HEK293 (cell line): ENCODE measurements around the gene PTGIR.

Experiments used
- CTCF ChIA-PET: fragments of 350-600 bp; formaldehyde crosslinking; extraction: SDS; loops from one replicate; lab custom pipeline; 2021; ENCODE audit warnings: antibody characterized with exemption; lab: Yijun Ruan, JAX
- POLR2A ChIA-PET: fragments of 300-600 bp; formaldehyde crosslinking; extraction: SDS; loops from one replicate; lab custom pipeline; 2020; ENCODE audit warnings: antibody characterized with exemption, inconsistent platforms; lab: Yijun Ruan, JAX
- H3K27ac ChIP-seq: fragments of 200-500 bp; sonication (Bioruptor generic); 2 replicates; pipeline ENCODE4 v1.5.1; 2014; ENCODE audit warnings: low read depth, low read length, control low read depth, inconsistent platforms; ENCODE audit errors: extremely low read depth
- H3K36me3 ChIP-seq, 2 experiments: fragments of 200-500 bp in 1 of 2; sonication (Bioruptor generic) in 1 of 2; 1 replicate in 1 of 2; 2 replicates in 1 of 2; pipeline ENCODE4 v1.5.1; 2014 to 2017; ENCODE audit warnings: inconsistent platforms in 2 of 2, low read length in 2 of 2; ENCODE audit not compliant: control insufficient read depth in 2 of 2, insufficient read depth in 1 of 2
- H3K4me1 ChIP-seq: fragments of 200-500 bp; sonication (Bioruptor generic); 2 replicates; pipeline ENCODE4 v1.5.1; 2014; ENCODE audit warnings: mild to moderate bottlenecking, low read length, inconsistent platforms; ENCODE audit not compliant: control insufficient read depth, insufficient read depth
- H3K4me3 ChIP-seq: 2 replicates; pipeline ENCODE4 v1.5.1; 2011; ENCODE audit warnings: low read depth, mild to moderate bottlenecking, control low read depth, low read length, moderate library complexity
- H3K9me3 ChIP-seq: fragments of 200-500 bp; sonication (Bioruptor generic); 2 replicates; pipeline ENCODE4 v1.5.1; 2014; ENCODE audit warnings: low read depth, low read length, inconsistent platforms; ENCODE audit not compliant: control insufficient read depth, insufficient read depth
- KLF7 ChIP-seq: fragments of 450-650 bp; formaldehyde crosslinking; IDR thresholded peaks from 2 replicates; pipeline ENCODE4 v1.5.1; 2016; ENCODE audit warnings: missing biosample characterization, missing genetic modification characterization, borderline replicate concordance
- KLF9 ChIP-seq: fragments of 450-650 bp; formaldehyde crosslinking; IDR thresholded peaks from 2 replicates; pipeline ENCODE4 v1.5.1; 2016; ENCODE audit warnings: missing biosample characterization, missing genetic modification characterization, low read depth
- OVOL3 ChIP-seq: fragments of 450-650 bp; formaldehyde crosslinking; IDR thresholded peaks from 2 replicates; pipeline ENCODE4 v1.5.1; 2016; ENCODE audit warnings: missing biosample characterization, missing genetic modification characterization
- ZBTB7A ChIP-seq: fragments of 450-650 bp; formaldehyde crosslinking; IDR thresholded peaks from 2 replicates; pipeline ENCODE4 v1.5.1; 2016; ENCODE audit warnings: low read depth, missing biosample characterization, missing genetic modification characterization
- ZNF114 ChIP-seq: fragments of 450-650 bp; formaldehyde crosslinking; IDR thresholded peaks from 2 replicates; pipeline ENCODE4 v1.5.0; 2017; ENCODE audit warnings: missing biosample characterization, missing genetic modification characterization
- ZNF155 ChIP-seq: fragments of 450-650 bp; formaldehyde crosslinking; IDR thresholded peaks from 2 replicates; pipeline ENCODE4 v1.5.1; 2016; ENCODE audit warnings: missing biosample characterization, missing genetic modification characterization
- ZNF214 ChIP-seq: fragments of 450-650 bp; formaldehyde crosslinking; IDR thresholded peaks from 2 replicates; pipeline ENCODE4 v1.5.1; 2017; ENCODE audit warnings: missing biosample characterization, mild to moderate bottlenecking, missing genetic modification characterization, borderline replicate concordance
- ZNF239 ChIP-seq: fragments of 450-650 bp; formaldehyde crosslinking; IDR thresholded peaks from 2 replicates; pipeline ENCODE4 v1.5.1; 2016; ENCODE audit warnings: missing biosample characterization, missing genetic modification characterization
- ZNF266 ChIP-seq: fragments of 450-650 bp; formaldehyde crosslinking; IDR thresholded peaks from 2 replicates; pipeline ENCODE4 v1.5.1; 2016; ENCODE audit warnings: missing biosample characterization, missing genetic modification characterization, low read depth
- ZNF394 ChIP-seq: fragments of 450-650 bp; formaldehyde crosslinking; IDR thresholded peaks from 2 replicates; pipeline ENCODE4 v1.5.1; 2016; ENCODE audit warnings: missing biosample characterization, missing genetic modification characterization, mild to moderate bottlenecking, moderate library complexity, borderline replicate concordance
- ZNF473 ChIP-seq: fragments of 450-650 bp; formaldehyde crosslinking; IDR thresholded peaks from 2 replicates; pipeline ENCODE4 v1.5.1; 2017; ENCODE audit warnings: missing biosample characterization, missing genetic modification characterization
- ZNF518A ChIP-seq: fragments of 450-650 bp; formaldehyde crosslinking; conservative IDR thresholded peaks from 2 replicates; pipeline ENCODE4 v1.5.1; 2016; ENCODE audit warnings: low read depth, missing biosample characterization, missing genetic modification characterization
- ZNF521 ChIP-seq: fragments of 450-650 bp; formaldehyde crosslinking; IDR thresholded peaks from 2 replicates; pipeline ENCODE4 v1.5.1; 2017; ENCODE audit warnings: missing biosample characterization, mild to moderate bottlenecking, missing genetic modification characterization
- ZNF747 ChIP-seq: fragments of 450-650 bp; formaldehyde crosslinking; IDR thresholded peaks from 2 replicates; pipeline ENCODE4 v1.5.1; 2016; ENCODE audit warnings: missing biosample characterization, missing genetic modification characterization
- ZNF830 ChIP-seq: fragments of 450-650 bp; IDR thresholded peaks from 2 replicates; pipeline ENCODE4 v1.5.0; 2018; ENCODE audit warnings: missing biosample characterization, missing genetic modification characterization, low read depth, mild to moderate bottlenecking, moderate library complexity
- ZSCAN16 ChIP-seq: fragments of 450-650 bp; formaldehyde crosslinking; IDR thresholded peaks from 2 replicates; pipeline ENCODE4 v1.5.1; 2016; ENCODE audit warnings: missing biosample characterization, missing genetic modification characterization
- ZSCAN23 ChIP-seq: fragments of 450-650 bp; formaldehyde crosslinking; IDR thresholded peaks from 2 replicates; pipeline ENCODE4 v1.5.1; 2016; ENCODE audit warnings: missing biosample characterization, missing genetic modification characterization
- ZSCAN30 ChIP-seq: fragments of 450-650 bp; IDR thresholded peaks from 2 replicates; pipeline ENCODE4 v1.5.1; 2018; ENCODE audit warnings: missing biosample characterization, mild to moderate bottlenecking, missing genetic modification characterization, moderate library complexity
- TF ChIP-seq, protein P1 (sequence below): fragments of 450-650 bp; formaldehyde crosslinking; optimal IDR thresholded peaks from 2 replicates; pipeline ENCODE3; 2016; ENCODE audit warnings: missing biosample characterization, mild to moderate bottlenecking, missing genetic modification characterization
- TF ChIP-seq, protein P2 (sequence below): fragments of 450-650 bp; formaldehyde crosslinking; IDR thresholded peaks from 2 replicates; pipeline ENCODE4 v1.5.1; 2016; ENCODE audit warnings: missing biosample characterization, missing genetic modification characterization
- TF ChIP-seq, protein P3 (sequence below): fragments of 450-650 bp; formaldehyde crosslinking; IDR thresholded peaks from 2 replicates; pipeline ENCODE4 v1.5.1; 2016; ENCODE audit warnings: missing biosample characterization, missing genetic modification characterization

PTGIR gene

GRCh38 chr19:46580247-46580646 is 44.6 kb downstream of the PTGIR start (continued):
- no peak for TF ChIP-seq ZNF518A (tag by site-specific recombination)
- no peak for TF ChIP-seq ZSCAN23 (tag by site-specific recombination)
- TF ChIP-seq, protein P1, sequence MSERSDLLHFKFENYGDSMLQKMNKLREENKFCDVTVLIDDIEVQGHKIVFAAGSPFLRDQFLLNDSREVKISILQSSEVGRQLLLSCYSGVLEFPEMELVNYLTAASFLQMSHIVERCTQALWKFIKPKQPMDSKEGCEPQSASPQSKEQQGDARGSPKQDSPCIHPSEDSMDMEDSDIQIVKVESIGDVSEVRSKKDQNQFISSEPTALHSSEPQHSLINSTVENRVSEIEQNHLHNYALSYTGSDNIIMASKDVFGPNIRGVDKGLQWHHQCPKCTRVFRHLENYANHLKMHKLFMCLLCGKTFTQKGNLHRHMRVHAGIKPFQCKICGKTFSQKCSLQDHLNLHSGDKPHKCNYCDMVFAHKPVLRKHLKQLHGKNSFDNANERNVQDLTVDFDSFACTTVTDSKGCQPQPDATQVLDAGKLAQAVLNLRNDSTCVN (tag by site-specific recombination), result no peak
- TF ChIP-seq, protein P2, sequence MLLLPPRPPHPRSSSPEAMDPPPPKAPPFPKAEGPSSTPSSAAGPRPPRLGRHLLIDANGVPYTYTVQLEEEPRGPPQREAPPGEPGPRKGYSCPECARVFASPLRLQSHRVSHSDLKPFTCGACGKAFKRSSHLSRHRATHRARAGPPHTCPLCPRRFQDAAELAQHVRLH (tag by site-specific recombination), result no peak
- TF ChIP-seq ZSCAN16 (tag by site-specific recombination), result no peak
- TF ChIP-seq ZNF155 (tag by site-specific recombination), result no peak
- TF ChIP-seq ZBTB7A (tag by site-specific recombination), result no peak
- TF ChIP-seq ZNF521 (tag by site-specific recombination), result no peak
- TF ChIP-seq ZNF473 (tag by site-specific recombination), result no peak
- no peak for TF ChIP-seq ZSCAN30
- TF ChIP-seq ZNF830 (tag by site-specific recombination), result no peak
- TF ChIP-seq KLF9 (tag by site-specific recombination), result no peak
- TF ChIP-seq ZNF394 (tag by site-specific recombination), result no peak
- TF ChIP-seq OVOL3 (tag by site-specific recombination), result no peak
- TF ChIP-seq, all 188 proteins: peak for 0

DNA sequence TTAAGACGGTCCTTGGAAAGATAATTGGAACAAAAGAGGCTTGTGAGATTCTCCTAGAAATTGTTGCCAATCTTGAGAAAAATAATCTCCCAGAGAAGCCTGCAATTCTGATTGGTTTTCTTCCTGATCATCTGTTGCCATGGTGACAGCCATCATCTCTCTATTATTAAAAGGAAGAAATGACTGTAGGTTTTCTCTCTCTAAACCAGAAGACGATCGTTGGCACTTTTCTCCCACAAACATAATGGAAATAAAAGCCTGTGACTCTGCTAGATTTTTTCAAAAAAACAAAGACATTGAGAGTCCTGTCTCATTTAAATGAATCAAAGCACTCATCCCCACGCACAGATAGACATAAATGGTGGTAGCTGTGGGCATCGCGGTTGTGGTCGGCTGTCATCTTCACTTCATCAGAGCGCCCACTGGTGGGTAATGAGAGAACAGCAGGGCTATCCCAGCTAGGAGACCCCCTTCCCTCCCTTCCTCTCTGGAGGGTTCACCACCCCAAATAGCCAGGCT is 45.5 kb downstream of the PTGIR start:
- ChIA-PET POLR2A (no interaction called here), CTCF (interaction anchor here (0.6 to 0.8 kb wide), 3 partner anchors 18 to 184 kb away, joined by 3 to 4 read pairs (median 3); no protein-coding TSS in a partner anchor)
- Histone ChIP-seq H3K4me1 (peaks cover 4% of the 10 kb centered on the region; the same call in 1 of the 2 replicates), H3K27ac (no peak overlapping the region), H3K9me3 (no peaks in the 10 kb centered on the region), H3K4me3 (no peak overlapping the region), H3K36me3 (no peaks in the 10 kb centered on the region; a peak in 1 of 3 replicates)
- TF ChIP-seq ZNF114 (no peak), ZNF214 (no peak), ZNF239 (tag by site-specific recombination) (no peak), ZNF747 (tag by site-specific recombination) (no peak), KLF7 (tag by site-specific recombination) (no peak), ZNF266 (tag by site-specific recombination) (no peak)
- TF ChIP-seq, protein P3, sequence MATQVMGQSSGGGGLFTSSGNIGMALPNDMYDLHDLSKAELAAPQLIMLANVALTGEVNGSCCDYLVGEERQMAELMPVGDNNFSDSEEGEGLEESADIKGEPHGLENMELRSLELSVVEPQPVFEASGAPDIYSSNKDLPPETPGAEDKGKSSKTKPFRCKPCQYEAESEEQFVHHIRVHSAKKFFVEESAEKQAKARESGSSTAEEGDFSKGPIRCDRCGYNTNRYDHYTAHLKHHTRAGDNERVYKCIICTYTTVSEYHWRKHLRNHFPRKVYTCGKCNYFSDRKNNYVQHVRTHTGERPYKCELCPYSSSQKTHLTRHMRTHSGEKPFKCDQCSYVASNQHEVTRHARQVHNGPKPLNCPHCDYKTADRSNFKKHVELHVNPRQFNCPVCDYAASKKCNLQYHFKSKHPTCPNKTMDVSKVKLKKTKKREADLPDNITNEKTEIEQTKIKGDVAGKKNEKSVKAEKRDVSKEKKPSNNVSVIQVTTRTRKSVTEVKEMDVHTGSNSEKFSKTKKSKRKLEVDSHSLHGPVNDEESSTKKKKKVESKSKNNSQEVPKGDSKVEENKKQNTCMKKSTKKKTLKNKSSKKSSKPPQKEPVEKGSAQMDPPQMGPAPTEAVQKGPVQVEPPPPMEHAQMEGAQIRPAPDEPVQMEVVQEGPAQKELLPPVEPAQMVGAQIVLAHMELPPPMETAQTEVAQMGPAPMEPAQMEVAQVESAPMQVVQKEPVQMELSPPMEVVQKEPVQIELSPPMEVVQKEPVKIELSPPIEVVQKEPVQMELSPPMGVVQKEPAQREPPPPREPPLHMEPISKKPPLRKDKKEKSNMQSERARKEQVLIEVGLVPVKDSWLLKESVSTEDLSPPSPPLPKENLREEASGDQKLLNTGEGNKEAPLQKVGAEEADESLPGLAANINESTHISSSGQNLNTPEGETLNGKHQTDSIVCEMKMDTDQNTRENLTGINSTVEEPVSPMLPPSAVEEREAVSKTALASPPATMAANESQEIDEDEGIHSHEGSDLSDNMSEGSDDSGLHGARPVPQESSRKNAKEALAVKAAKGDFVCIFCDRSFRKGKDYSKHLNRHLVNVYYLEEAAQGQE (tag by site-specific recombination), result no peak
